CD4-positive, alpha-beta T cell treated with Interleukin-1 beta for 1 hour (primary cell): ENCODE measurements around the gene FIBP.

ENCODE experiments used
- DNase-seq, 2 donors: peaks; one replicate each; pipeline ENCODE4 v3.0.0-alpha.2; 2020 to 2022

Gene FIBP

DNA sequence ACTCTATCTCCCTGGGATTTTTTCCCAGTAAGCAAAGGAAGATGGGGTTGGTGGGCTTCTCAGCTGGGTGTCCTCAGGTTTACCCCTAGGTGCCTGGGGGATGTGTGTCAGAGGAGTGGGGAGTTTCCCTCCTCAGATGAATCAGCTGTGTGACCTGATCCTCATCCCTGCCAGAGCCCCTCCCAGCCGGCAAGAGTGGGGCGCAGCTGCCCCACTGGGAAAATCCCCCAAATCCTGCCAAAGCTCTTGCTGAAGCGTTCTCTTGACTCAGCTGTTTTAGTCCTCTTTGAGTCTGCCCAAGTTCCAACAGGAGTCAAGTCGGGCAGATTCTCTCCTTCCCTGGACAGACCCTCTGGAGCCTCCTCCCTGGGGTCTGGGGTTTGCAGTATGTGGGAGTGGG lies 24.6 kb upstream of the FIBP start:
- DNase-seq = no peak

- no peak for DNase-seq
These were observed 23.7 kb upstream of the FIBP start for GRCh38 chr11:65911682-65912568.

- DNase-seq = no peak
These were observed 19.6 kb upstream of the FIBP start for GRCh38 chr11:65907878-65908277.

DNA sequence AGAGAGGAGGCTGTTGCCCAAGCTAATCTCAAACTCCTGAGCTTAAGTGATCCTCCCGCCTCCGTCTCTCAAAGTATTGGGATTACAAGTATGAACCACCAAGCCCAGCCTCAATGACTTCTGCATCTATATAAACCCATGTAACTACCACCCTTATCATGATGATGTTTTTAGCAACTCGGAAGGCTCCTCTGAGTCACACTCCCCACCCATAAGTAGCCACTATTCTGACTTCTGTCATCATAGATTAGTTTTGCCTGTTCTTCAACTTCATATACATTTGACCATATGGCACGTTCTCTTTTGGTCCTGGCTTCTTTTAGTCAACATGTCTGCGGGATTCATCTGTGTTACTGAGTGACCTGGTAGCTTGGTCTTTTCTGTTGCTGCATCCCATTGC lies 18.3 kb upstream of the FIBP start:
- no peak for DNase-seq

DNA sequence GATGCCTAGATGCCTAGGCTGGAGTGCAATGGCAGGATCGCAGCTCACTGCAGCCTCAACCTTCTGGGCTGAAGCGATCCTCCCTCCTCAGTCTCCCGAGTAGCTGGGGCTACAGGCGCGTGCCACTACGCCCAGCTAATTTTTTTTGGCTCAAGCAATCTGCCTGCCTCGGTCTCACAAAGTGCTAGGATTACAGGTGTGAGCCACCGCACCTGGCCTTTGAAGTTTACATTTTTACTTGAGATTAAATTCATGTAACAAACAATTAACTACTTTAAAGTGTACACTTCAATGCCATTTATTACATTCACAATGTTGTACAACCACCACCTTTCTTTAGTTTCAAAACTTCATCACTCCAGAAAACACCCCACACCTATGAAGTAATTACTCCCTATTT lies 15.4 kb upstream of the FIBP start:
- DNase-seq = no peak

- DNase-seq = no peak
These were observed 14.8 kb upstream of the FIBP start for GRCh38 chr11:65903068-65903481.

- no peak for DNase-seq
These were observed 12.6 kb upstream of the FIBP start for GRCh38 chr11:65900899-65901180.

GRCh38 chr11:65900125-65900898 lies 12.0 kb upstream of the FIBP start, which contains the start of gene FOSL1:
TSS of gene FOSL1 (minus strand) at chr11:65900388. CDS start at chr11:65900339, 49 bp downstream.
- peak; percentile 97 to 98 for DNase-seq

- peak; percentile 54 to 68 for DNase-seq
These were observed 11.3 kb upstream of the FIBP start for GRCh38 chr11:65899356-65900124.

DNA sequence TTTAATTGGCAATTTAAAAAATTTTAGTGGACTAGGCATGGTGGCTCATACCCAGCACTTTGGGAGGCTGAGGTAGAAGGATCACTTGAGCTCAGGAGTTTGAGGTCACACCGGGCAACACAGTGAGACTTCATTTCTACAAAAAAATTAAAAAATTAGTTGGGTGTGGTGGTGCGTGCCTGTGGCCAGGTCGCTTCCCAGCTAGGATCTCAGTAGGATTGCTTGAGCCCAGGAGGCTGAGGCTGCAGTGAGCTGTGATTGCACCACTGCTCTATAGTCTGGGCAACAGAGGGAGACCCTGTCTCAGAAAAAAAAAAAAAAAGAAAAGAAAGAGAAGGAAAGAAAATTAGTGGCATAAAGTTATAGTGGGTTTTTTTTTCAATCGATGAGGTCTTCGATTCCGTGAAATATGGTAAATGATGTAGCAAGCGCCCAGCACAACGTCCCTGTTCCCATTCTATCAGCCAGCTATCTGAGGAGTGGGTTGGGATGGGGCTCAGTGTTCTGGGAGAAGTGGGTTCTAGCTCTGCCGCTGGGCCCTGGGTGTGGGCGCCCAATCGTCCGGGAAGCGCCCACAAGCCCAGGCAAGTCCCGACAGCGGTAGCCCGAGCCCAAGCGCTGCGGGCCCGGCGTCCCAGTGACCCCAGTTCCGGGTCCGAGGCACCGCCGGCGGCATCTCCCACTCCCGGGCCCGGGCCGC lies 10.5 kb upstream of the FIBP start:
- no peak for DNase-seq

DNA sequence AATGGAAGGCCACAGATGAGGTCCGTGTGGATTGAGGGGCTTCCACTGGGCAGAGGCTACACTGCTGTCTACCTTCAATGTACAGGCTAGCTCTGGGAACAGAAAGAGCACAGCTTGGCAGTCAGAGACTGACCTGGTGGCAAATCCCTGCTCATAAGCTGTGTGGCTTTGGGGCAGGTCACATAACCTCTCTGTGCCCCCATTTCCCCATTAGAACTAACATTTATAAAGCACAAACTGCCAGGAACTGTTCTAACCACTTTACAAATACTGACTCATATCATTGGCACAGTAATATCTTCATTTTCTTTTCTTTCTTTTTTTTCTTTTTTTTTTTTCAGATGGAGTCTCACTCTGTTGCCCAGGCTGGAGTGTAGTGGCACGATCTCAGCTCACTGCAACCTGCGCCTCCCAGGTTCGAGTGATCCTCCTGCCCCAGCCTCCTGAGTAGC lies 8.8 kb upstream of the FIBP start:
- no peak for DNase-seq

DNA sequence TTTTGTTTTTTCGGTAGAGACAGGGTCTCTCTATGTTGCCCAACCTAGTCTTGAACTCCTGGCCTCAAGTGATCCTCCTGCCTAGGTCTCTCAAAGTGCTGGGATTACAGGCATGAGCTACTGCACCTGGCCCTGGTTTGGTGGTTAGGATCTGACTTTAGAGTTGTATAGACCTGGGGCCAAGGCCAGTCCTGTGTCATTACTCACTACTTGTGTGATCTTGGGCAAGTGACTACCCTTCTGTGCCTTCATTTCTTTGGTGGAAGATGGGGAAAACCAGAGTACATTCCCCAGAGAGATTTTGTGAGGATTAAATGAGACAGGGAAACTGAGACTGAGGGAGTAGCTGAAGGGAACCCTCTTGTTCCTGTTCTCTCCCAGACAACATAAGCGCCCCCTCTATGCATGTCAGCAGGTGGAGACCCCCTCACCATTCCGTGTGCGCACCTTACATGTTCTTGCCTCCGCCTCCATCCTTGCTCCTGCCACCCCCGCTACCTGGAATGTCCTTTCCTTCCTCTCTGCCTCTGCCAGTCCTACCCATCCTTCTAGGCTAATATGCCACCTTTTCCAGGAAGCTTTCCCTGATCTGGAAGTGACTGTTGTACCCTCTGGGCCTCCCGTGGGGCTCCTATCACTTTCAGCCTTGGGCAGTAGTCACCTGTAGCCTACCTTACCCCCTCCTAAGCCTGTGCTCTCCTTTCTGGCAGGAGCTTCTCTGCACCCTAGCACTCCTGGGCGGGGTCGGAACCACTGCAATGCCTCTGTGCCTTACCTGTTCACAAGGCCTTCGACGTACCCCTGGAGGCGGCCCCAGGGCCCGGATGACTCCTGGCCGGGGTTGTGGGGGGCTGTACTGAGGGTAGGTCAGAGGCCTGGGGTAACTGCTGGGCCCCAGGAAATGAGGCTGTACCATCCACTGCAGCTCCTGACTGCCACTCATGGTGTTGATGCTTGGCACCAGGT lies 8.0 kb upstream of the FIBP start:
- no peak for DNase-seq

GRCh38 chr11:65895482-65895981 lies 7.3 kb upstream of the FIBP start:
- no peak for DNase-seq

DNA sequence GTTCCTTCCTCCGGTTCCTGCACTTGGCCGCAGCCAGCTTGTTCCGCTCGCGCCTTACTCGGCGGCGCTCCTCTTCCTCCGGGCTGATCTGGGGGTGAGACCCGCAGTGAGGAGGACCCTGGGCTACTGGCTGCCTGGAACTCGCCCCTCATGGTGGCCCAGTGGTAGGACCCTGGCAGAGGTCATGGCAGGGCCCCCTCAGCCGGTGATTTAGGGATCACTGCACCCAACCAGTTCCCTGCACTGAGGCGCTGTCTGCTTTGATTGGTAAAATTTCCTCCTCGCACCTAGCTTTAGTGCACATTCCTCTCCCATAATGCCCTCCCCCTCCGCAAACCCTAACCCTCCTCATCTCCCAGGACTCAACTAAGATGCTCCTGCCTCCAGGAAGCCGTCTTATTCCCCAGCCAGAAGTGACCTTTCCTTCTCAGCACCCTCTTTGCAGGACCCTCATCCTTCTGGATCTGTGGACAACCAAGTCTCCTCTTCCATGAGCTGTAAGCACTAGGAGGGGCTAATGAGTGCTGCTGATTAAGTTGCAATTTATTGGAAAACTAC lies 5.8 kb upstream of the FIBP start:
- peak; percentile 46 to 58 for DNase-seq

- no peak for DNase-seq
These were observed 4.5 kb upstream of the FIBP start for GRCh38 chr11:65892661-65893317.

DNA sequence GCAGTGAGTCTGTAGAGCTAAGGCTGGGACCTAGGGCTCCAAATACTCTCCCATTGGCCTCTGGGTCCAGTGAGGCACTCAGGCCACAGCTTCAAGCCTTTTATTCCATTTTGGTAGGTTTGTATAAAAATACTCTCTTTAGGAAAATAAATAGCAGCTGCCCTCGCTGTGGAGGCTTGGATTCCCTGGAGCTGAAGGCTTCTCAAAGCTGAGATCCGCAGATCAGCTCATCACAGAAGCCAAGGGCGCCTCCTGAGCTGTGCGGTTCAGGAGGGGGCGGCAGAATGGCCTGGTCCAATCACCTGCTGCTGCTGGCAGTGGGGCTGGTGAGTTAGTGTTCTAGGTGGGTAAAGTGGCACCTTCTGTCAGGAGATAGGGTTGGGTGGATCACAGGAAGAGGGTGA lies 3.9 kb upstream of the FIBP start:
- DNase-seq = peak in 1 of 2 donors; percentile 39

- DNase-seq = peak in 1 of 2 donors; percentile 37
These were observed 3.2 kb upstream of the FIBP start for GRCh38 chr11:65891219-65892136.

DNA sequence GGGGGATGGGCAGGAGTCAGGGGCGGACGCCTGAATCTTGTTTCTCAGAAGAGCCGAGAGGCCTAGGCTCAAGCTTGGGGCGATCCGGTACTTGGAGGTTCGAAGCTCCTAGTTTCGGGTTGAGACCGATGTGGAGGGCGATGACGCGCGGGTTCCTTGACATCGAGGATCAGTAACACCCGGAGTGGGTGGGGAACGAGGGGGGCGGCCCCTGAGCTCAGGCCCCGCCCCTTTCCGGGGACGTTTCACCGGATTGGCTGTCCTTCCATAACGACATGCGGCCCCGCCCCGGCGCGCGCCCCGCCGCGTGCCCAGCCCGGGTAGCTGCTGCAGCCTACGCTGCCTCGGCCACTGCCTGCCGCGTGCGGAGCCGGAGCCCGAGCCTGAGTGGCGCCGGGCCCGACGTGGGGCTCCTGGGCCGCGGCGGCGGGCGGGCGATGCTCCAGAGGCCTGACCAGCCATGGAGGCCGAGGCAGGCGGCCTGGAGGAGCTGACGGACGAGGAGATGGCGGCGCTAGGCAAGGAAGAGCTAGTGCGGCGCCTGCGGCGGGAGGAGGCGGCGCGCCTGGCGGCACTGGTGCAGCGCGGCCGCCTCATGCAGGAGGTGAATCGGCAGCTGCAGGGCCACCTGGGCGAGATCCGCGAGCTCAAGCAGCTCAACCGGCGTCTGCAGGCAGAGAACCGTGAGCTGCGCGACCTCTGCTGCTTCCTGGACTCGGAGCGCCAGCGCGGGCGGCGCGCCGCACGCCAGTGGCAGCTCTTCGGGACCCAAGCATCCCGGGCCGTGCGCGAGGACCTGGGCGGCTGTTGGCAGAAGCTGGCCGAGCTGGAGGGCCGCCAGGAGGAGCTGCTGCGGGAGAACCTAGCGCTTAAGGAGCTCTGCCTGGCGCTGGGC lies 2.3 kb upstream of the FIBP start, which contains the start of gene CCDC85B:
Gene CCDC85B (plus strand): TSS at position 350 of the 895 bp plus-strand sequence. CDS start 111 bp downstream, at position 461.
- DNase-seq = peak; percentile 98
